Upper lobe of left lung (tissue), 6 donors: ENCODE measurements around the gene PDLIM5. TPM values are rescaled to one million over a fixed set of nuclear protein-coding genes. Genes with fewer than 3 reads are reported as not detected.

Source experiments
- ATAC-seq, 2 donors: fragments of 200-7000 bp; cut with Tn5 transposase; one replicate each; pipeline ENCODE4 v1.9.1; 2022; ENCODE audit warnings: mild to moderate bottlenecking in 2 of 2, moderate library complexity in 2 of 2; ENCODE audit not compliant: low FRiP score in 2 of 2
- DNase-seq, 2 donors: peaks; one replicate each; pipeline ENCODE4 v3.0.0-alpha.2; 2019 to 2020
- H3K27ac ChIP-seq, 4 donors: fragments of 200-600 bp; sonication (generic); one replicate each; pipeline ENCODE4 v1.5.1; 2016 to 2019
- H3K27me3 ChIP-seq, 4 donors: fragments of 200-600 bp; sonication (generic); one replicate each; pipeline ENCODE4 v1.5.1; 2017 to 2019
- H3K36me3 ChIP-seq, 4 donors: fragments of 200-600 bp; sonication (generic); one replicate each; pipeline ENCODE4 v1.5.1; 2016 to 2019
- H3K4me1 ChIP-seq, 4 donors: fragments of 200-600 bp; sonication (generic); one replicate each; pipeline ENCODE4 v1.5.1; 2018 to 2019
- H3K4me3 ChIP-seq, 4 donors: fragments of 200-600 bp; sonication (generic); one replicate each; pipeline ENCODE4 v1.5.1; 2017 to 2019; ENCODE audit warnings: mild to moderate bottlenecking in 2 of 4, moderate library complexity in 1 of 4
- H3K9me3 ChIP-seq, 4 donors: fragments of 200-600 bp; sonication (generic); one replicate each; pipeline ENCODE4 v1.5.1; 2018 to 2019
- CTCF ChIP-seq, 6 experiments: fragments of 450-650 bp in 4 of 6; fragments of 200-600 bp in 2 of 6; sonication (generic) in 2 of 6; IDR thresholded peaks; one replicate each; pipeline ENCODE4 v1.5.1; 2016 to 2019; ENCODE audit warnings: antibody characterized with exemption in 6 of 6
- EP300 ChIP-seq, 4 donors: sonication (generic); formaldehyde crosslinking; IDR thresholded peaks; one replicate each; pipeline ENCODE4 v1.5.1; 2017; ENCODE audit warnings: antibody characterized with exemption in 4 of 4, control low read depth in 2 of 4
- POLR2A ChIP-seq, 4 donors: fragments of 450-650 bp; IDR thresholded peaks; one replicate each; pipeline ENCODE4 v1.5.1; 2016 to 2017; ENCODE audit warnings: antibody characterized with exemption in 4 of 4, mild to moderate bottlenecking in 2 of 4
- POLR2AphosphoS5 ChIP-seq, 2 donors: sonication (generic); formaldehyde crosslinking; IDR thresholded peaks; one replicate each; pipeline ENCODE4 v1.5.1; 2017; ENCODE audit warnings: antibody characterized with exemption in 2 of 2
- WGBS, 2 donors: methylation state at CpG; one replicate each; pipeline ENCODE4 v1.1.5; 2017 to 2018; 5-methylcytosine and 5-hydroxymethylcytosine counted together
- total RNA-seq, 6 donors: library from RNA; depleted of rRNA in 4 of 6; stranded (reverse); fragments of >200 nt in 4 of 6; gene quantifications; one replicate each; pipeline versions ENCODE4 v1.1.0 to v1.2.1, GENCODE V29; 2016 to 2021
- donor health status: DM: no; HTN: no; CAD: no; lungs with moderate emphysema.
- donor health status: DM: no; HTN: yes; CAD: no; lungs with severe emphysema.

The PDLIM5 gene
- total RNA-seq, 6 donors from 2014 or later, result 24.1 to 105 (median 73.0) TPM

- H3K27ac ChIP-seq, result no peak overlapping the region
- WGBS, 2 donors, result 78 to 84% methylated on average over 2 of the region's 2 CpGs
- no peak overlapping the region for H3K4me3 ChIP-seq
- H3K9me3 ChIP-seq, result peaks cover 0 to 1% (median 0%) of the 10 kb centered on the region in 4 donors
- no peak for DNase-seq
- TF ChIP-seq CTCF (IDR thresholded peaks at IDR 0.05), result no peak
- TF ChIP-seq POLR2A (IDR thresholded peaks at IDR 0.05), result no peak
- TF ChIP-seq EP300 (IDR thresholded peaks at IDR 0.05), result no peak
- TF ChIP-seq POLR2AphosphoS5 (IDR thresholded peaks at IDR 0.05), result no peak
- no peak for ATAC-seq
- no peaks in the 10 kb centered on the region for H3K4me1 ChIP-seq
- H3K27me3 ChIP-seq, result no peaks in the 10 kb centered on the region
- no peaks in the 10 kb centered on the region for H3K36me3 ChIP-seq
These were observed 31.4 kb upstream of the PDLIM5 start for GRCh38 chr4:94420356-94420755.

GRCh38 chr4:94426783-94427182 is 25.0 kb upstream of the PDLIM5 start:
- Histone ChIP-seq H3K27me3 (no peaks in the 10 kb centered on the region), H3K4me3 (no peak overlapping the region), H3K36me3 (no peaks in the 10 kb centered on the region), H3K27ac (no peak overlapping the region), H3K9me3 (peaks cover 9 to 23% (median 13%) of the 10 kb centered on the region in 4 donors), H3K4me1 (no peaks in the 10 kb centered on the region)
- WGBS, 2 donors, result 91 to 95% methylated on average over 1 of the region's 1 CpG
- DNase-seq (no peak), ATAC-seq (no peak)
- no peak for TF ChIP-seq POLR2A (IDR thresholded peaks at IDR 0.05)
- no peak for TF ChIP-seq CTCF (IDR thresholded peaks at IDR 0.05)
- no peak for TF ChIP-seq POLR2AphosphoS5 (IDR thresholded peaks at IDR 0.05)
- no peak for TF ChIP-seq EP300 (IDR thresholded peaks at IDR 0.05)

GRCh38 chr4:94428884-94429283 is 22.9 kb upstream of the PDLIM5 start:
- Histone ChIP-seq H3K36me3 (no peaks in the 10 kb centered on the region), H3K27ac (no peak overlapping the region), H3K4me1 (no peaks in the 10 kb centered on the region), H3K4me3 (no peak overlapping the region), H3K9me3 (peaks cover 9 to 23% (median 13%) of the 10 kb centered on the region in 4 donors), H3K27me3 (no peaks in the 10 kb centered on the region)
- TF ChIP-seq CTCF (IDR thresholded peaks at IDR 0.05) (no peak), EP300 (IDR thresholded peaks at IDR 0.05) (no peak), POLR2A (IDR thresholded peaks at IDR 0.05) (no peak), POLR2AphosphoS5 (IDR thresholded peaks at IDR 0.05) (no peak)
- WGBS, 2 donors, result 71 to 77% methylated on average over 1 of the region's 1 CpG
- DNase-seq, result no peak
- no peak for ATAC-seq

- Histone ChIP-seq H3K4me3 (no peak overlapping the region), H3K9me3 (peaks cover 9 to 21% (median 13%) of the 10 kb centered on the region in 4 donors), H3K4me1 (no peaks in the 10 kb centered on the region), H3K27ac (no peak overlapping the region), H3K36me3 (no peaks in the 10 kb centered on the region), H3K27me3 (no peaks in the 10 kb centered on the region)
- no peak for TF ChIP-seq POLR2AphosphoS5 (IDR thresholded peaks at IDR 0.05)
- DNase-seq (no peak), ATAC-seq (no peak)
- WGBS, 2 donors, result 69 to 76% methylated on average over 6 of the region's 6 CpGs
These were observed 21.3 kb upstream of the PDLIM5 start for GRCh38 chr4:94430406-94430805.

GRCh38 chr4:94431388-94431787 is 20.4 kb upstream of the PDLIM5 start:
- Histone ChIP-seq H3K36me3 (no peaks in the 10 kb centered on the region), H3K27ac (no peak overlapping the region), H3K4me3 (no peak overlapping the region), H3K27me3 (no peaks in the 10 kb centered on the region), H3K4me1 (no peaks in the 10 kb centered on the region), H3K9me3 (peaks cover 2 to 11% (median 8%) of the 10 kb centered on the region in 4 donors)
- TF ChIP-seq CTCF (IDR thresholded peaks at IDR 0.05), result no peak
- TF ChIP-seq POLR2AphosphoS5 (IDR thresholded peaks at IDR 0.05), result no peak
- no peak for TF ChIP-seq POLR2A (IDR thresholded peaks at IDR 0.05)
- TF ChIP-seq EP300 (IDR thresholded peaks at IDR 0.05), result no peak
- no peak for DNase-seq
- 95 to 98% methylated on average over 3 of the region's 3 CpGs for WGBS, 2 donors
- no peak for ATAC-seq
